ENCODE data around the gene KRTAP25-1.

The KRTAP25-1 gene

DNA sequence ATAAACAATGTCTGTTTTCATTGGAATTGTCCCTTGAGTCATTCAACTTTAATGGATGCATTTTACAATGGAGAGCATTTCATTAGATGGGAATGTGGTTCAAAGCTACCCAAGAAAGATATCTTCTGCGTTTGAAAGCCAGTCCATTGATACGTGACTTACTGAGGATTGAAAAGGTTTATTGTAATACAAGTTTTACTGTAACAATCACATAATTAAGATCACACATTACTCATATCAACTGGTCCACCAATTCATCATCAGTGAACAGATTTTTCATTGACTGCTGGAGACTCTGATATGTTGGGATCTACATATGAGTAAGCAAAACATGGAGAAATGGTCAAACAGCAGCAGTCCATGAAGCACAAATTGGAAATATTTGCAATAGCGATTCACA lies 39.4 kb downstream of the KRTAP25-1 start:
- no peak for DNase-seq (ENCODE audit: low spot score)

DNA sequence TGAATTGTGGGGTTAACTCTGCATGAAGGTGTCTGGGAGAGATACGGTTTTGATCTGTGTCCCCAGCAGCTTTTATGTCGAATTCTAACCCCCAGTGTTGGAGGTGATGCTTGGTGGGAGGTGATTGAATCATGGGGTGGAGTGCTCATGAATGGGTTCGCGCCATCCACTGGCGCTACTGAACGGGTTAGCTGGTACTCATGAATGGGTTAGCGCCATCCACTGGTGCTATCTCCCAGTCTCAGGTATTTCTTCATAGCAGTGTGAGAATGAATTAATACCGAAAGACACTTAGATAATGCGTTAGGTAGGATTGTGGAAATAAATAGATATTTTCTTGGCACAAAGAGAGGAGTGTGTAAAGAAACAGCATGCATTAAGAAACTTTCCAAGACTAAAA lies 40.5 kb downstream of the KRTAP25-1 start:
- no peak for DNase-seq (ENCODE audit: low spot score)

DNA sequence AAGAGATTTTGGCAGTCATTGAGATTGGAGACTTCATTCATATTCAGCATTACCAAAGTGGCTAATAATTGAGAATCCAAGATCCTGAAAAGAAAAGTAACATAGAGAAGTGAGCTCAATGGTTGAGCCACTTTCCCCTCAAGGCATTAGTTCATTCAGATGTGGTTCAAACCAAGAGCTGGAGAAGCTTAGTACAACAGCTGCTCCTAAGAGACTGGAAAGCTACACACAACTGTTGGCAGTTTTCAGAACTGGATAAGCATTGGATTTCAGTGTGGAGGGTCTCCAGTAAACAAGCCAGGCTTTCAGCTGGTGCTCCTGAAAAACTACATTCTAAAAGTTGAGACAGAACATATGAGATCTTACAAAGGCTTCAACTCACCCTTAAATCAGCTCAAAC lies 44.3 kb downstream of the KRTAP25-1 start:
- DNase-seq (ENCODE audit: low spot score) = no peak

DNA sequence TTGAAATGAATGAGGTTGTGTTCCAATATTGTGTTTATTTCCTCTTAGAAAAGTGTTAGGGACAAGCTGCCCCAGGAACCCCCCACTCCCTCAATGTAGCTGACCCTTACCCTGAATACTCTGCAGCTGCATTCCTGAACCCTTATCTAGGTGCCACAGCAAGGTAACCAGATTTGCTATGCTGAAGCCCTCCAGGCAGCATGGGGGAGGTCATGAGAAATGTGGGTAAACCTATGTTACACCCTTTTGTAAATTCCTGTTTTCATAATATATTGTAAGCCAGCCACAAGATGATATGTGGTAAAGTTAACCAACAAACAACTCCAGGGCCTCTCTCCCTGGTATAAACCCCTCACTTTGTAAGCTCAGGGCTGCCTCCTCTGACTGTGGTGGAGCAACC lies 45.6 kb downstream of the KRTAP25-1 start:
- DNase-seq (ENCODE audit: low spot score) = no peak

DNA sequence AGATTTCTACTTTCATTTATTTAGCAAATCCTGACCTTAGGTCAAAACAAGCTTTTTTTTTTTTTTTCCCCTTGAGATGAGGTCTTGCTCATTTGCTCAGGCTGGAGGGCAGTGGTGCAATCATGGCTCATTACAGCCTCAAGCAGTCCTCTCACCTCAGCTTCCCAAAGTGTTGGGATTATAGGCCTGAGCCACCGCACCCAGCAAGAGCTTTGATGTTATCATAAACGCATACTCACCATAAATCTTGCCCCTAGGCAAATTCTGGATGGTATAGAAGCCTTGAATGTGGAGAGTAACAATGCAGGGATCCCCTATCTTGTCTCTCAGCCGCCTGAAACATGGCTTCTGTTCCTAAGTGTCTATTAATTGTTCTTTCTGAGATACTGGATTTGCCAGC lies 48.7 kb downstream of the KRTAP25-1 start:
- no peak for DNase-seq (ENCODE audit: low spot score)
